Stimulated activated CD4-positive, alpha-beta T cell treated with anti-CD3 and anti-CD28 coated beads, Interleukin-15, amount 100 ng/mL, for 48 hours (primary cell): Measurements from ENCODE around the gene ULBP1.
A peak's percentile ranks its signal among the peaks of the same experiment; 100 is the strongest.
"Not testable (repeated sequence)": the region's sequence is repeated elsewhere in the genome, so short reads cannot be mapped to it uniquely, and the experiment has no call there.

ENCODE experiments used
- DNase-seq, 2 donors: peaks; one replicate each; pipeline ENCODE4 v3.0.0-alpha.2; 2020; ENCODE audit warnings: low read depth in 2 of 2

Gene ULBP1

GRCh38 chr6:150004783-150005717 lies 41.3 kb downstream of the ULBP1 start:
- peak; percentile 68 to 85 for DNase-seq

GRCh38 chr6:150005761-150006651 lies 42.3 kb downstream of the ULBP1 start:
- DNase-seq: no peak

- DNase-seq: peak; percentile 41 to 52
Observed at GRCh38 chr6:150006961-150007464, 43.3 kb downstream of the ULBP1 start.

DNA sequence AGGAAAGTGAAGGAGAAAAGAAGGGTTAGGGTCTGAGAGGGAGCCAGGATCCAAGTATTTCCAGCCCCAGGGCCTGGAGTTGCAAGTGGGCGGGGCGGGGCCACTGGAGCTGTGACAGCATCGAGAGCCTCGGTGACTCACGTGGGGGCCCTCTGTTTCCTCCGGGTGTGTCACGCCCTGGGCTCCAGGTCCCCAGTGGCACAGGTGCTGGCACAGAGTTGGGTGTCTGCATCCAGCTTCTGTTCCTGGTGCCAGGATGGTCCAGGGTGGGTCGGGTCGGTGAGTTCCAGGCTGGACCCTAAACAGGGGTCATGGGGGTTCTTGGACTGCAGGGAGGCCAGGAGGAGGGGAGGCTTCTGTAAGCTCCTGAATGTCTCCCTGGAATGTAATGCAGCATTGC lies 44.8 kb downstream of the ULBP1 start:
- peak in 1 of 2 donors; percentile 47 for DNase-seq

DNA sequence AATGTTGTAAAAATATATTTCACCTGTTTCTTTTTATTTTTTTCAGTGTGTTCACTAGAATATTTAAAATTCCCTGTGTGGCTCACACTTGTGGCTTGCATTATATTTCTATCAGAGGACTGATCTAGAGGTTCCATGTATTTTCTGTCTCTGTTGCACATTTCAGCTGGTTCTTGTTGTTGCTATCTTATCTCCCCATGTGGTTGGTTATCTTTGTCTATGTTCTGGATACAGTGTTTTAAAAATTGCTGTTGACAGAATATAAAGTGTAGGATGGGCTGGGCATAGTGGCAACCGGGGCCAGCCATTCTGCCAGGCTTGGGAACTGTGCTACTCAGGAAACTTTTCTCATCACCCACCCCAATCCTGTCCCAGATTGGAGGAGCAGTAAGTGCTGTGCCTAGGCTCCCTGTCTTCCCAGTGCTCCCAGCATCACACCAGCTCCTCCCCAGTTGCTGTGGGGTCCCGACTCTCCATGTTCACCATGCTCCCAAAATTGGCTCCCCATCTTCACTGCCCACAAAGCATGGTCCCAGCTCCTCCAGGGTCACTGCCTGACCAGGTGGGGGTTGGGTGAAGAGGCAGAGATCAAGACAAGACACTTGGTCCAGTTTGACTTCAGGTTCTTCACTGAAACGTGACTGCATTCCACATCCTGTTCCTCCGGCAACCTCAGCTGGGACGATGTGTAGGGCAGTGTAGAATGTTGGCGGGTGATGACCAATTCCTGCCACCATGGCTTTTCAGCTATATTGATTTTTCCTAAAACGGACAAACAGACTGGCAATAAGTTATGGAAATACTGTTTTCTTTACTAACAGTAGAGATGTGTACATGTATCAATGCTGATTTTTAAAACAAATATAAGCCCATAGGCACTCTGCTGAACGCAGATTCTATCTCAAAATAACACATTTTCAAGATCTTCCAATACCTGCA lies 49.4 kb downstream of the ULBP1 start:
- not testable (repeated sequence) for DNase-seq

- DNase-seq: not testable (repeated sequence)
Observed at GRCh38 chr6:150013785-150014622, 50.3 kb downstream of the ULBP1 start.

- not testable (repeated sequence) for DNase-seq
Observed at GRCh38 chr6:150014623-150015280, 51.0 kb downstream of the ULBP1 start.

- not testable (repeated sequence) for DNase-seq
Observed at GRCh38 chr6:150015281-150016001, 51.7 kb downstream of the ULBP1 start.

DNA sequence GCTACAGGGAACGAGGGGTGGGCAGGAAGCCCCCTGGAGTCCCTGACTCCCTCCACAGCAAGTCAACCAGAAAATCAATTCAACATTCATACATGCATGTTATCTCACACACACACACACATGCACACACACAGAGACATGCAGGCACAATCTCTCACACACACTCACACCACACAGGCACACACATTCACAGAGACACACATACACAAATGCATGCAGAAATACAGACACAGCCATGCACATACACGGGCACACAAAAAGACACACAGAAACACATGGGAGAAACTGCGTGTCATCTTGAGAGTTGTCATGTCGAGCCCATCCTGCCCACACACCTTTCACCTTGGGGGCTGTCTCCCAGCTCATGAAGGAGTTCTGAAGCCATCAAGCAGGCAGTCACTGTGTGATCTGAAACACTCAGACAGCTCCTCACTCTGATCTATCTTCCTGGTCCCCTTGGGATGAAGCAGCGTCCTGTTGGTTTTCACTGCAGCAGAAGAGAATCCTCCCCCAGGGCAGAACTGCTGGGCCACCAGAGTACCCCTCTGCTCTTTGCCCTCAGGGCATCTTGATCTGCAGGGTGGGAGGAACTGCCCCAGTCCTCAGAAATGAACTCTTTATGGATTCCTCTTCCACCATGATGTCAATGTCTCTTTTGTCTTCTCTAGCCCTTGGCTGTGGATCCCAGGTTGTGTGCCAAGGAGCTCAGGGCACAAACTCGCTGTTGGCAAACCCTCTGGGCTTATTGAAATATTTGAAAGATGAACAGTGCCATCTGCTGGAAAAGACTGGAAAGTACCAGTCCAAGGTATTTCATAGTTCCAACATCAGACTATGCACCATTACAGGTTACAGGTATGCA lies 52.8 kb downstream of the ULBP1 start:
- peak in 1 of 2 donors; percentile 25 for DNase-seq

DNA sequence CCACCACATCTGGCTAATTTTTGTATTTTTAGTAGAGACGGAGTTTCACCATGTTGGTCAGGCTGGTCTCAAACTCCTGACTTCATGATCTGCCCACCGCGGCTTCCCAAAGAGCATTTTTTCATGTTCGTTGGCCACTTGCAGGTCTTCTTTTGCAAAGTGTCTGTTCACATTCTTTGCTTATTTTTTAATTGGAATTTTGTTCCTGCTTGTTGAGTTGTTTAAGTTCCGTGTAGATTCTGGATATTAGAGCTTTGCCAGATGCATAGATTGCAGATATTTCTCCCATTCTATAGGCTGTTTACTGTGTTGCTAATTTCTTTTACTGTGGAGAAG lies 53.4 kb downstream of the ULBP1 start:
- not testable (repeated sequence) for DNase-seq

DNA sequence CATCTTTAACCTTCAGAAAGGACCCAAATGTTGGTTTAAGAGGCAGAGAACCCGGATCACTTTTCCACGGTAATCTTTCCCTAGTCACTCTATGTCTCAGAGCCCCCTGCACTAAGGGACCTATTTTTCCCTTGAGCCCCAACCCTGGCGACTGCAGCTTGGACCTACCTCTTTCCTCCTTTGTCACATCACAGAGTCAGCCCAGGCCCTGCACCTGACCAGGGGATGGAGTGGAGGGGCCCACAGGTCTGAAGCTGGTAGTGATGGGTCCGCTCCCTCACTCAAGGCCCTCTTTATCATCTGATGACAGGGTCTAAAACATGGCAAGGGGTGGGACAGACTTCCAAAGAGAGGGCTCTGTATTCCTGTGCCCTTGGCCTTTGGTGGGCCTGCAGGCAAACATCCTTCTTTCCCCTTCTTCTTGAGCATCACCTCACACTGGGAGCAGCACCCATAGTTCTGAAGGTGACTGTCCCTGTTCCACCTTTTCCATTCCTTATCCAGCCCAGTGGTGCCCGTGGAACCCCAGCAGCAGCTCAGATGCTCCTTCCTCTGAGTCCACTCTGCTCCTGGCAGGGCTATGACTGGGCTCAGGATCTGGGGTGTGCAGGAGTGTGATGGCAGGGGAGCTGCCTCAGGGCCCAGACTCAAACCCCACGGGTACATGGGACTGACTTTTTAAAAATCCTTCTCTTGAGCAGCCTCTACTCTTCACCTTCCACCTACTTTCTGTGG lies 55.3 kb downstream of the ULBP1 start:
- no peak for DNase-seq

GRCh38 chr6:150021870-150022269 lies 58.1 kb downstream of the ULBP1 start:
- DNase-seq: not testable (repeated sequence)
